Activated T-helper 17 cell treated with anti-CD3 and anti-CD28 coated beads, Interleukin-2, amount 50 U/mL, for 72 hours (primary cell): ENCODE results near the gene GLRA1. TPM values are rescaled to one million over a fixed set of nuclear protein-coding genes. Genes with fewer than 3 reads are reported as not detected.
"Not testable (repeated sequence)": the region's sequence is repeated elsewhere in the genome, so short reads cannot be mapped to it uniquely, and the experiment has no call there.

Experiments
- ATAC-seq: fragments of 150-1000 bp; cut with Tn5 transposase; replicated peaks from 2 replicates; pipeline ENCODE4 v1.10.0; 2021; ENCODE audit warnings: mild to moderate bottlenecking, moderate library complexity
- H3K27ac Mint-ChIP-seq: one replicate; pipeline ENCODE4 v1.8.0; 2022; ENCODE audit warnings: mixed read lengths
- H3K27me3 Mint-ChIP-seq: one replicate; pipeline ENCODE4 v1.8.0; 2022; ENCODE audit warnings: mixed read lengths
- H3K36me3 Mint-ChIP-seq: one replicate; pipeline ENCODE4 v1.8.0; 2022; ENCODE audit warnings: low read depth, mild to moderate bottlenecking, mixed read lengths
- H3K4me1 Mint-ChIP-seq: one replicate; pipeline ENCODE4 v1.8.0; 2022; ENCODE audit warnings: mixed read lengths
- H3K4me3 Mint-ChIP-seq: one replicate; pipeline ENCODE4 v1.8.0; 2022; ENCODE audit warnings: mild to moderate bottlenecking, mixed read lengths
- H3K9me3 Mint-ChIP-seq: one replicate; pipeline ENCODE4 v1.8.0; 2022; ENCODE audit warnings: mixed read lengths
- total RNA-seq, 2 donors: library from RNA; stranded (reverse); gene quantifications; one replicate each; pipeline ENCODE4 v1.2.3, GENCODE V29; 2022

GLRA1 gene
- total RNA-seq, 2 donors from 2014 or later = not detected

DNA sequence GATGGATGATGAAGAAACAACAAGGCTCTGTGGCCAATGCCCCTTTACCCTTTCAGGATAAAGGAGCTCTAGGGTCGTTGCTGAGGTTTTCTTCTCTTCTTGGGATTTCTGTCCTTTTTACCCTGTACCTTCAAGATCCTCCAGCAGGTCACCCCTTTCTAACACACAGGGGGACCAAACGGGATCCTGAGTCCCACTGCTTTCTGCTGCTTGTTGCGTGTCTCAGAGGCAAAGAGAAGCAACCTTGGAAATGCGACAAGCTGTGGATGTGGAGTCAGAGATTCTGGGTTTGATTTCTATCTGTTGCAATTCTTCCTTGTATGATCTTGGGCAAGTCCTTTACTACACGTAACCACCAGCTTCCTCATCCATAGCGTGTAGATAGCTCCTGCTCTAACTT lies 20.5 kb downstream of the GLRA1 start:
- Mint-ChIP-seq H3K27me3 (peaks cover 11% of the 10 kb centered on the region), H3K9me3 (no peaks in the 10 kb centered on the region), H3K27ac (no peak overlapping the region), H3K4me1 (no peaks in the 10 kb centered on the region), H3K4me3 (no peak overlapping the region), H3K36me3 (no peaks in the 10 kb centered on the region)
- ATAC-seq = no peak

DNA sequence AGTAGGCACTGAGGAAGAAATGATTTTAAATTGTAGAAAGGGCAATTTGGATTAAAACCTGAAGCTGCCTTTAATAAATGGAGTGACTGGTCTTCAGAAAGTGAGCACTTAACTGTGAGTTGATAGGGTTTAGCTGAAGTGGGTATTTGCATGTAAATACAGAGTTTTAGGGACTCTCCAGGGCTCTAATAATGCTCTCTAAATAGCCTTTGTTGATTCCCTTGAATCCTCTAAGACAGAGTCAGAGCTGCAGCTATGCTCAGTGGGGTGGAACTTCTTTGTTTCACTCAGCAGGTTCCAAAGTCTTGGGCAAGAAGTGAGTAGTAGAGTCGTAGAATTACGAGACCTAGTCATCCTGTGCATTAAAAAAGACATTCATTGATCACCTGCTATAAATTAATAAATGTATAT lies 21.4 kb downstream of the GLRA1 start:
- Mint-ChIP-seq H3K4me1 (no peaks in the 10 kb centered on the region), H3K9me3 (no peaks in the 10 kb centered on the region), H3K4me3 (no peak overlapping the region), H3K36me3 (no peaks in the 10 kb centered on the region), H3K27me3 (peaks cover 16% of the 10 kb centered on the region), H3K27ac (no peak overlapping the region)
- ATAC-seq = no peak

DNA sequence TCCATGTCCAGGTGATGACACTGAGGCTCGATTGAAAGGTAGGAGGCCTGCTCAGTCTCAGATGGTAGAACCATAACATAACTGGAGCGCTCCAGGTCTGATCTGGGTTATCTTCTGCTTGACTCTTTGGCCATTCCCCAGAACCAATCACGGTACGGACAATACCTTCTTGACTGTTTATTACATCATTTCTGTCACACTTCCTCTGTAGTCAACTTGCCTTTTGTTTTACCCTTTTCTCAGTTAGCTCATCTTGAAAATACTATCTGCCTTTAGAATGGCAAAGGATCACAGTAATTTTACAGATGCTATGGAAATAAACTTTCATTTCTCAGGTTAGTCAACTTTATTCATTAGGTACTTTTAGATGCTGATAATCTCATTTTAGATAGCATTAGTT lies 22.4 kb downstream of the GLRA1 start:
- H3K36me3 Mint-ChIP-seq = no peaks in the 10 kb centered on the region
- H3K4me1 Mint-ChIP-seq = no peaks in the 10 kb centered on the region
- H3K27ac Mint-ChIP-seq = no peak overlapping the region
- peaks cover 14% of the 10 kb centered on the region for H3K27me3 Mint-ChIP-seq
- no peak for ATAC-seq
- H3K9me3 Mint-ChIP-seq = no peaks in the 10 kb centered on the region
- H3K4me3 Mint-ChIP-seq = no peak overlapping the region

- Mint-ChIP-seq H3K27me3 (peaks cover 14% of the 10 kb centered on the region), H3K36me3 (no peaks in the 10 kb centered on the region)
Observed at GRCh38 chr5:151901611-151902010, 23.0 kb downstream of the GLRA1 start.

DNA sequence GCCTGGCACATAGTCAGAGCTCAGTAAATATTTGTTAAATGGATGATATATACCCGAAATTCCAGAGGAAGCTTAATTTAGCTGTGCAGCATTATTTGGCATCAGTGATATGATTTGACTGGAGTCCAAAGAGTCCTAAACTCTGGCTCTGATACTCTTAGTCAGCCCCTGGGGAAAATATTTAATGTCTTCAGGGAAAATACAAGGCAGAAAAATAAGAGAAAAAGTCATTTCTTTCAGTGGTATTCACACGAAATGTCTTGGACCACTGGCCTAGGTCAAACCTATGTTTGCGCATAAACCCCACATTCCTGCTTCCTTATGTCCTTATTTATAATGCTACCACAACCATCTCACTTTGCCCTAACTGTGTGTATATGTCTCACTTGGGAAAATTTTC lies 23.8 kb downstream of the GLRA1 start:
- Mint-ChIP-seq H3K9me3 (no peaks in the 10 kb centered on the region), H3K27ac (no peak overlapping the region), H3K27me3 (peaks cover 14% of the 10 kb centered on the region), H3K4me3 (no peak overlapping the region), H3K36me3 (no peaks in the 10 kb centered on the region), H3K4me1 (no peaks in the 10 kb centered on the region)
- no peak for ATAC-seq

More at GRCh38 chr5:151901611-151902010, 23.0 kb downstream of the GLRA1 start:
- Mint-ChIP-seq H3K4me1 (no peaks in the 10 kb centered on the region), H3K9me3 (no peaks in the 10 kb centered on the region), H3K27ac (no peak overlapping the region), H3K4me3 (no peak overlapping the region)
- ATAC-seq = no peak

GRCh38 chr5:151899399-151899798 lies 25.3 kb downstream of the GLRA1 start:
- no peak for ATAC-seq
- no peaks in the 10 kb centered on the region for H3K36me3 Mint-ChIP-seq
- H3K27ac Mint-ChIP-seq = no peak overlapping the region

GRCh38 chr5:151897896-151898295 lies 26.8 kb downstream of the GLRA1 start:
- no peaks in the 10 kb centered on the region for H3K9me3 Mint-ChIP-seq
- peaks cover 14% of the 10 kb centered on the region for H3K27me3 Mint-ChIP-seq
- H3K4me1 Mint-ChIP-seq = no peaks in the 10 kb centered on the region
- H3K27ac Mint-ChIP-seq = no peak overlapping the region
- ATAC-seq = no peak
- H3K36me3 Mint-ChIP-seq = no peaks in the 10 kb centered on the region
- H3K4me3 Mint-ChIP-seq = no peak overlapping the region

More at GRCh38 chr5:151899399-151899798, 25.3 kb downstream of the GLRA1 start:
- Mint-ChIP-seq H3K4me3 (no peak overlapping the region), H3K4me1 (no peaks in the 10 kb centered on the region), H3K27me3 (peaks cover 14% of the 10 kb centered on the region), H3K9me3 (no peaks in the 10 kb centered on the region)

- Mint-ChIP-seq H3K27me3 (peaks cover 14% of the 10 kb centered on the region), H3K4me1 (no peaks in the 10 kb centered on the region), H3K9me3 (no peaks in the 10 kb centered on the region), H3K36me3 (no peaks in the 10 kb centered on the region), H3K27ac (no peak overlapping the region), H3K4me3 (no peak overlapping the region)
- ATAC-seq = no peak
Observed at GRCh38 chr5:151897020-151897552, 27.6 kb downstream of the GLRA1 start.

DNA sequence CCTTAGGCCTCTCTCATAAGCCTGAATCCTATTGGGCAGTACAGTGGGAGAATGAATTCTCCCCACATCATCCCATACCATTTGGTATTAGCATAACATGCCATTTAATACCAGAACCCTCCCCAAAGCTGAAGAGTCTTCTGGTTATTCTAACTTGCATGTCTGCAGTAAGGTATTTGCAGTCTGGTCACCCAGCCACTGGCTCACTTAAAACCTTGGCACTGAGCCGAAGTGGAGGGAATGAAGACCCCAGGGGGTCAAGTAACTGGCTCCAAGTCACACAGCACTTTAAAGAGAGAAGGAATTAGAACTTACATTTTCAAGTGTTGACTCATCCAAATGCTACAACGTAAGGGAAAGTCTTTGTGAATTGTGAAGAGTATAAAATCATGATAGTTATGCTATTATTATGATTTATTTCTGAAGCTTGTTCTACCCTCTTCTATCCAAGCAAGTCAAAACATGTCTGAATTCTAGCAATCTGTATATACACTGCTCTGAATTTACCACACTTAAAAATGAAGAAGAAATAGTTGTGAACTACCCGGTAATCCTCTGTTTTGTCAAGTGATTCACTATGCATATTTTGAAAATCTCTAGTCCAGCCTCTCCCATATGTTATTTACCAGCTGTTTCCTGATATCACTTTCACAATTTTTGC lies 28.5 kb downstream of the GLRA1 start:
- Mint-ChIP-seq H3K4me3 (no peak overlapping the region), H3K27ac (no peak overlapping the region), H3K36me3 (no peaks in the 10 kb centered on the region), H3K4me1 (no peaks in the 10 kb centered on the region), H3K9me3 (no peaks in the 10 kb centered on the region), H3K27me3 (peaks cover 14% of the 10 kb centered on the region)
- ATAC-seq = no peak

DNA sequence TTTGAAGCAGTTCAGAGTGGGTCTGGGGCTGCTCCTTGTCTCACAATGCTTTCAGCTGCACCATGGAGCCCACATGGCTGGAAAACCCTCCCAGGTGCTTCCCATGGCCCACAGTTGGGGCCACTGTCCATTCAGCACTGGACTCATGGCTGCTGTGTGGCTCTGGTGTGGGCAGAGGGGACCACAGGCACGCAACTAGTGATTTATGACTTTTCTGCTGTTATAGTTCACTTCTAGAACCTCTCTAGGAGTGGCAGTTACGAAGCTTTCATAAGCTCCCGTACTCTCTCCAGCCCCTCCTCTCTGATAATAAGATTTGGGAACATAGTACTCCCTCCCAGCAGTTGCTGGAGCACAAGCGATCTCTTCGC lies 29.0 kb downstream of the GLRA1 start:
- H3K4me3 Mint-ChIP-seq = no peak overlapping the region
- ATAC-seq = no peak
- no peaks in the 10 kb centered on the region for H3K36me3 Mint-ChIP-seq
- H3K27ac Mint-ChIP-seq = no peak overlapping the region
- no peaks in the 10 kb centered on the region for H3K9me3 Mint-ChIP-seq
- no peaks in the 10 kb centered on the region for H3K4me1 Mint-ChIP-seq
- peaks cover 13% of the 10 kb centered on the region for H3K27me3 Mint-ChIP-seq

GRCh38 chr5:151893485-151893884 lies 31.2 kb downstream of the GLRA1 start:
- H3K9me3 Mint-ChIP-seq, ATAC-seq, H3K27me3 Mint-ChIP-seq, H3K36me3 Mint-ChIP-seq, H3K4me3 Mint-ChIP-seq, H3K27ac Mint-ChIP-seq, H3K4me1 Mint-ChIP-seq: not testable (repeated sequence)

DNA sequence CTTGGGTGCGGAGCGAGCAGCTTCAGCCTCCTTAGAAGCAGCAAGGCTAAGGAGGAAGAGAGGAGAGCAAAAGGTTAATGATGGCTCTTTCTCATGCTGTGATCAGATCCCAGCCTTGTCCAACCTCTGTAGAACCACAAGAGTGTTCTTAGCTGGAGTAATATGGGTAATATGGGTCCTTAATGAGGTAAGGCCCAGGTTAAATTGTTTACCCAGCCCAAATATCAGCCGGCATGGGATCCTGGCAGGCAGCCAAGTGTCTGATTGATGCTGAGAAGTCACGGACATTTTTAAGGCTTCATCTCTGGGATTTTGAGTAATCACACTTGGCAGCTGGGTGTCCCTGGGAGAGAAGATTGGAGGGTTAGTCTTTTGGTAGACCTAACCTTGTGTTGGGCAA lies 32.3 kb downstream of the GLRA1 start:
- H3K4me3 Mint-ChIP-seq = no peak overlapping the region
- no peaks in the 10 kb centered on the region for H3K27me3 Mint-ChIP-seq
- H3K36me3 Mint-ChIP-seq = no peaks in the 10 kb centered on the region
- no peak overlapping the region for H3K27ac Mint-ChIP-seq
- H3K4me1 Mint-ChIP-seq = no peaks in the 10 kb centered on the region
- no peak for ATAC-seq
- H3K9me3 Mint-ChIP-seq = no peaks in the 10 kb centered on the region

DNA sequence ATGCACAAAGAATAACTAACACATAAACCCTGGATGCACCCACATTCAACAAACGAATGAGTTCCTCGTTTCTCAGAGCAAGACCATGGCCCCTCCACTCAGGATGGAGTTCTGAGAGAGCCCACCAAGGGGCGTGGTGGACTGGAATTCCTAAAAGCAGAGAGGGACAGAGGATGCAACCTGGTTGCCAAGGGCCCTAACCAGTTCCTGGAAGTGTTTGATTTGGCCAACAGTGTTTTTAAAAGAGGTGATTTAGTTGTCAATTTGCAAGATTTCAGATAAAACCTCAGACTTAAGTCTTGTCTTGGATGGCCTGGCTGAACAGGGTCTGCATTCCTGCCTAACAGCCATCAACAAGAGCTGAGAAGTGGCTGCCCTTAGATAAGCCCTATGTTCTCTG lies 34.4 kb downstream of the GLRA1 start:
- Mint-ChIP-seq H3K4me1 (no peaks in the 10 kb centered on the region), H3K4me3 (no peak overlapping the region), H3K27ac (no peak overlapping the region), H3K9me3 (no peaks in the 10 kb centered on the region), H3K36me3 (no peaks in the 10 kb centered on the region), H3K27me3 (no peaks in the 10 kb centered on the region)
- no peak for ATAC-seq

- no peak overlapping the region for H3K27ac Mint-ChIP-seq
- no peaks in the 10 kb centered on the region for H3K27me3 Mint-ChIP-seq
- H3K36me3 Mint-ChIP-seq = no peaks in the 10 kb centered on the region
- ATAC-seq = no peak
- no peaks in the 10 kb centered on the region for H3K4me1 Mint-ChIP-seq
- no peaks in the 10 kb centered on the region for H3K9me3 Mint-ChIP-seq
- H3K4me3 Mint-ChIP-seq = no peak overlapping the region
Observed at GRCh38 chr5:151889614-151890013, 35.0 kb downstream of the GLRA1 start.

- ATAC-seq = no peak
- H3K27ac Mint-ChIP-seq = no peak overlapping the region
Observed at GRCh38 chr5:151886546-151887275, 37.9 kb downstream of the GLRA1 start.

More at GRCh38 chr5:151886546-151887275, 37.9 kb downstream of the GLRA1 start:
- Mint-ChIP-seq H3K4me3 (no peak overlapping the region), H3K36me3 (no peaks in the 10 kb centered on the region), H3K9me3 (no peaks in the 10 kb centered on the region), H3K4me1 (no peaks in the 10 kb centered on the region), H3K27me3 (no peaks in the 10 kb centered on the region)
